Ishikawa (cell line): Measurements from ENCODE around the gene MAP10.
A peak's percentile ranks its signal among the peaks of the same experiment; 100 is the strongest.

Experiments
- CEBPB ChIP-seq: IDR thresholded peaks from 2 replicates; pipeline ENCODE4 v1.6.1; 2012
- CREB1 ChIP-seq: IDR thresholded peaks from 2 replicates; pipeline ENCODE4 v1.6.1; 2012; ENCODE audit warnings: low read depth
- EGR1 ChIP-seq: IDR thresholded peaks from 2 replicates; pipeline ENCODE4 v1.6.1; 2012
- EP300 ChIP-seq: IDR thresholded peaks from 2 replicates; pipeline ENCODE4 v1.6.1; 2012; ENCODE audit warnings: borderline replicate concordance
- FOXM1 ChIP-seq: IDR thresholded peaks from 2 replicates; pipeline ENCODE4 v1.6.1; 2012; ENCODE audit warnings: low read depth, borderline replicate concordance
- NFIC ChIP-seq: IDR thresholded peaks from 2 replicates; pipeline ENCODE4 v1.6.1; 2012
- RAD21 ChIP-seq: IDR thresholded peaks from 2 replicates; pipeline ENCODE4 v1.6.1; 2012; ENCODE audit warnings: low read depth
- REST ChIP-seq: IDR thresholded peaks from 2 replicates; pipeline ENCODE4 v1.6.1; 2012; ENCODE audit warnings: low read depth, mild to moderate bottlenecking
- TAF1 ChIP-seq: IDR thresholded peaks from 2 replicates; pipeline ENCODE4 v1.6.1; 2012; ENCODE audit warnings: low read depth, mild to moderate bottlenecking
- TCF12 ChIP-seq: IDR thresholded peaks from 2 replicates; pipeline ENCODE4 v1.6.1; 2012; ENCODE audit warnings: low read depth
- TEAD4 ChIP-seq: IDR thresholded peaks from 2 replicates; pipeline ENCODE4 v1.6.1; 2012
- USF1 ChIP-seq: IDR thresholded peaks from 2 replicates; pipeline ENCODE4 v1.6.1; 2012
- YY1 ChIP-seq: IDR thresholded peaks from 2 replicates; pipeline ENCODE4 v1.6.1; 2012; ENCODE audit warnings: low read depth
- ZBTB7A ChIP-seq: IDR thresholded peaks from 2 replicates; pipeline ENCODE4 v1.6.1; 2012; ENCODE audit warnings: low read depth
- TF ChIP-seq, protein P1 (sequence below): IDR thresholded peaks from 2 replicates; pipeline ENCODE4 v1.6.1; 2012

The MAP10 gene

GRCh38 chr1:232786845-232787455 is 18.3 kb upstream of the MAP10 start:
- TF ChIP-seq CEBPB (peak; percentile 37; the same call in 1 of the 2 replicates), NFIC (no peak)

GRCh38 chr1:232788235-232788872 is 16.9 kb upstream of the MAP10 start:
- TF ChIP-seq REST (no peak), ZBTB7A (no peak), TAF1 (no peak), RAD21 (no peak)

GRCh38 chr1:232789651-232790050 is 15.6 kb upstream of the MAP10 start:
- TF ChIP-seq FOXM1 = no peak
- no peak for TF ChIP-seq TCF12
- TF ChIP-seq EP300 = no peak
- no peak for TF ChIP-seq RAD21
- TF ChIP-seq CREB1 = no peak
- no peak for TF ChIP-seq REST
- TF ChIP-seq TEAD4 = no peak
- TF ChIP-seq YY1 = no peak
- TF ChIP-seq, protein P1, sequence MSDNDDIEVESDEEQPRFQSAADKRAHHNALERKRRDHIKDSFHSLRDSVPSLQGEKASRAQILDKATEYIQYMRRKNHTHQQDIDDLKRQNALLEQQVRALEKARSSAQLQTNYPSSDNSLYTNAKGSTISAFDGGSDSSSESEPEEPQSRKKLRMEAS = no peak
- TF ChIP-seq NFIC = no peak

DNA sequence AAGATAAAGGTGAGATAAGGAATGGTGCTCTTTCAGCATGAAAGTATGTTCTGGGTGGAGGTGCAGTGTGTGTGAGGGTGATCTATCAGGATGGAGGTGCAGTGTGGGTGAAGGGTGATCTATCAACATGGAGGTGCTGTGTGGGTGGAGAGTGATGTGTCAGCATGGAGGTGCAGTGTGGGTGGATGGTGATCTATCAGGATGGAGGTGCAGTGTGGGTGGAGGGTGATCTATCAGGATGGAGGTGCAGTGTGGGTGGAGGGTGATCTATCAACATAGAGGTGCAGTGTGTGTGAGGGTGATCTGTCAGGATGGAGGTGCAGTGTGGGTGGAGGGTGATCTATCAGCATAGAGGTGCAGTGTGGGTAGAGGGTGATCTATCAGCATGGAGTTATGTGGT is 12.3 kb upstream of the MAP10 start:
- TF ChIP-seq EGR1 (no peak), TAF1 (no peak), TEAD4 (no peak), FOXM1 (no peak), USF1 (no peak), CREB1 (no peak), YY1 (no peak), CEBPB (no peak), NFIC (no peak), EP300 (no peak), TCF12 (no peak)
- TF ChIP-seq, protein P1 = no peak

GRCh38 chr1:232793944-232794343 is 11.3 kb upstream of the MAP10 start:
- TF ChIP-seq TEAD4 (peak; percentile 46; the same call in 1 of the 2 replicates), EGR1 (no peak), TAF1 (no peak), TCF12 (peak; percentile 40; the same call in 1 of the 2 replicates), REST (no peak), FOXM1 (peak; percentile 49; the same call in 1 of the 2 replicates), CEBPB (peak; percentile 65), YY1 (no peak), USF1 (no peak), RAD21 (peak; percentile 48), EP300 (peak; percentile 49; the same call in 1 of the 2 replicates), NFIC (peak; percentile 44; the same call in 1 of the 2 replicates), ZBTB7A (no peak), CREB1 (no peak)
- TF ChIP-seq, protein P1 = peak; percentile 37; the same call in 1 of the 2 replicates
